ENCODE measurements around the gene SNTG2. TPM values are rescaled to one million over a fixed set of nuclear protein-coding genes. Genes with fewer than 3 reads are reported as not detected.

Gene SNTG2
- total RNA-seq, 1 donor from 2014 or later, result 0.15 TPM

DNA sequence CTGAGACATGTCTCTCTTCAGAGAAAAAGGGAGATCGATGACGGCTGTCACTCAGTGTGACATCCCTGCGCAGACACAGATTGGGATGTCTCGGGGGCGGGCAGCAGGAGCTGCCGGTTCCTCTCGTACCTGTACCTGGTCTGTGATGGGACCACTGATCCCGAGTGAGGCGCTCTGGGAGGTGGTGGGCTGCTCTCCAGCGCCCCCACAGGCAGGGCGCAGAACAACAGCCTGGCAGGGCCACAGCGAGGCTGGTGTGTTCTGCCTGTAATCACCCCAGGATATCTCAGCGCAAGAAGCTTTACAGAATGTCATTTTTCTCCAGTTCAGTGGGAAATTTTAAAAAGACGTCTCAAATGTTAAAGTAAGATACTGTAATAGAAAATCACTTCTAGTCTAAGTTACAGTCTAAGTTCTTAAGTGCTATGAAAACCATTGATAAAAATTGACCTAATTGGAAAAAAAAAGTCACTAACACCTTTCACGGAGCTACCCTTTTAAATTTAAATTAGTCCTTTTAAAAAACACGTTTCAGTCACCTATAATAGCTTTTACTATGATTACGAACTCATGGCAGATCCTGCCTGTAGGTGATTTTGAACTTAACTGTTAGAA is 189.8 kb downstream of the SNTG2 start:
- no peak for DNase-seq (ENCODE audit: low read depth)

GRCh38 chr2:1141079-1141478 is 190.4 kb downstream of the SNTG2 start:
- DNase-seq (ENCODE audit: low read depth), result no peak

- DNase-seq (ENCODE audit: low read depth), result no peak
Measured at GRCh38 chr2:1143129-1143528, 192.5 kb downstream of the SNTG2 start.

DNA sequence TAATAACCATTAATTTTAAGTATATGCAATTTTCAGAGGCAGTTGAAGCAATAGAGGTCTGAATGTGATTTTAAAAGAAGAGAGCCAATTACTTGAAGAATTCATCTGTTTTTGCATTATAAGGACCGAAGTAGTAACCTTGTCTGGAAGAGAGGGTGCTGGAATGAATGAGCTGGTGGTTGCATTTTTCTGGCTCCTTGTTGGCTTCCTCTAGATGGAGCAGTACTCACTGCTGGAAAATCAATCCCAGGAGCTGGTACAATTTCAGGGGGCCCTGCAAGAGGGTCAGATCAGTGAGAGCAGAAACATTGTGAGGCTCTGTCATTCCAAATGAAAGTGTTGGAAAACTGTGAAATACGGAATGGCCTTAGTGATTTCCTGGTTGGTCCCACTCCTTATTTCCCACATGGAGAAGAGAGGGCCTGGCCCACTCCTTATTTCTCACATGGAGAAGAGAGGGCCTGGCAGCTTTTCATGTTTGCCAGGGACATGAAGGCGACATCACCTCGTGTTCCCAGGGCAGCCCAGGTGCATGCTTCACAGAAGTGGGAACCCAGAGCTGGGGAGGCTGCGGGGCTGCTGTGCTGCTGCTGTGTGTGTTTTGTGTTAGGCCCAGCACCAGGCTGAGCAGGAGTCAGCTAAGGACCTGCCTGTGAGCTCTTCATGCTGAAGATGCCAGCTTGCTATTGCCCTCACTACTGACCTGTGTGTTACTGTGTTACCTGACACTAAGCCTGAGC is 197.4 kb downstream of the SNTG2 start:
- DNase-seq (ENCODE audit: low read depth), result no peak

DNA sequence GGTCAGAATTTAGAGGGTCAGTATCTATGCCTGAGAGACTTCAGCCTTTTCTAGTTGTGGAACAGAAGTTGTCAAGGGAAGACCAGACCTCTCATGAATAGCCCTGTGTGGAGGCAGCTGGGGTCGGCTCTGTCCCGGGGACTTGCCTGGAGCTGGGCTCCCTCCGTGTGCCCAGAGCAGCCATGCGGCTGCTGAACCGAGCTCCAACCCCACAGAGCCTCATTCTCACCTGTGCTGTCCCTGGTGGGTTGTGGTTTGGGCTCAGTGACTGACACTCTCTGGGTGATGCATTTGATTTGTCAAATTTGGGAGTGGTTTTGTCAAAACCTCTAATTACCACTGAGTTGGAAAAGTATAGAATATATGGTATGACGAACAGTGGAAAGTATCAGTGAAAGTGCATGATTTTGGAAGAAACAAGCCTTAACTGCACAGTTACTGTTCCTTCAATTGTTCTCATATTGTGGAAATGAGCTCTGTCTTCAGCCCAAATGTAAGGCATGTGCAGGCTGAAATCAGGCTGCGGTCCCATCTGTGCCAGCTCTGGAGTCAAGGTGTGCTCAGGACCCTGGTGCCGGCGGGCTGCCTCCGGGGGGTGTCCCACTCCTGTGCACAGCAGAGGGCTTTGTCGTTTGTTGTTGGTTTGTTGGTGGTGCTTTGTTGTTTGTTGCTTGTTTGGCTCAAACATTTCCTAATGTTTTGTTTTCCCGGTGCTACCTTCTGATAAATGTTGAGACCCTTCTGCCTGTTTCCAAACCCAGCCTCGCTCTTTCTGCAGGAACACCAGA is 200.3 kb downstream of the SNTG2 start:
- no peak for DNase-seq (ENCODE audit: low read depth)

- DNase-seq (ENCODE audit: low read depth), result no peak
Measured at GRCh38 chr2:1152375-1152774, 201.7 kb downstream of the SNTG2 start.

DNA sequence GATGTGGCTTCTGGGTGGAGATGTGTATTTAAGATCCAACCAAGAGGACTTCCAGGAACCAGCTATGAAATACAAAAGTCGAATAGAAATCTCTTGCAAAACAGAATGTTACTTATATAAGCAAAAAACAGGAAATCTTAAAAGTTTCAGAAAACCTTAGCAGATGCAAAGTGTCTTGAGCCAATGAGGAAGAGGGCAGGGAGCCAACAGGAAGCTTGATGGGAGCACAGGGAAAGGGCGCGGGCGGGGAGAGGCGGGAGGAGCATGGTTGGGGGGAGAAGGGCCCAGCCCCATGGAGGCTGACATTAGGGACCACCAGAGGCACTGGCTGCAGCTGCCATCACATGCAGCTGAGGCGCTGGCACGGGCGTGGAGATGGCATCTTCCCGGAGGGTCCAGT is 203.3 kb downstream of the SNTG2 start:
- no peak for DNase-seq (ENCODE audit: low read depth)

GRCh38 chr2:1154710-1155594 is 204.3 kb downstream of the SNTG2 start:
- DNase-seq (ENCODE audit: low read depth), result no peak

DNA sequence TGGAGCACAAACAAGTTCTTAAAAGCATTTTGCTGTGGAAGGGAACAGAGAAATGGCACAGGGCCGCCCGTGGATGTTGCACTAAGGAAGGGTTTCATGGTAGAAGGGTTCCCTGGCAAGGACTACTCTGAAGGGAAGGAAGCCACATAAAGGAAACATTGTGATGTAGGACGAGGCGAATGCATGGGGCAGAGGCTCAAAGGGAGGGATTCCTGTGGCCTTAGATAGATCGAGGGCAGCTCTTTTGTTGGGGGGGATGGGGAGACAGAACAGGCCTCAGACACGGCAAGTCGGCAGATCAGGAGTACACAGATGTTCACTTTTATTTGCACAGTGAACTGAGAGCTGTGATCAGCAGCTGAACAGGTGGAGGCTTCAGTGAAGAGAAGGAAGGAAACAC is 205.4 kb downstream of the SNTG2 start:
- DNase-seq (ENCODE audit: low read depth), result no peak

DNA sequence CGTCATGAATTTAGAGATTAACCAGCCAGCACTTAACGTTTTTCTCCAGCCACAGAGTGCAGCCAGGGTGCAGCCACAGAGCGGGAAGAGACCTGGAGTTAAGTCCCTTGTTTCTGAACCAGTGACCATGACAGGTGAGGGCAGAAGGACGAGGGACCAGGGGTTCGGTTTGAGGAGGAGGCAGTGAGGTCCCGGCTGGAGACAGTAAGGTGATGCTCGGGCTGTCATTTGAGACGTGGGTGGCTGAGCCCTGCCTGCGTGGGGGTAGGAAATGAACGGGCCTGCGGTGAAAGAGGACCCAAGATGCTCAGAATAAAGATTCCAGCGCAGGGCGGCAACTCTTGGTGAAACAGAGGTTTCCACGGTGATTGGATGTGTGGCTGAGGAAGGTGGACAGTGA is 205.9 kb downstream of the SNTG2 start:
- DNase-seq (ENCODE audit: low read depth), result no peak

GRCh38 chr2:1157107-1157506 is 206.5 kb downstream of the SNTG2 start:
- DNase-seq (ENCODE audit: low read depth), result no peak

- no peak for DNase-seq (ENCODE audit: low read depth)
Measured at GRCh38 chr2:1159013-1159412, 208.4 kb downstream of the SNTG2 start.

DNA sequence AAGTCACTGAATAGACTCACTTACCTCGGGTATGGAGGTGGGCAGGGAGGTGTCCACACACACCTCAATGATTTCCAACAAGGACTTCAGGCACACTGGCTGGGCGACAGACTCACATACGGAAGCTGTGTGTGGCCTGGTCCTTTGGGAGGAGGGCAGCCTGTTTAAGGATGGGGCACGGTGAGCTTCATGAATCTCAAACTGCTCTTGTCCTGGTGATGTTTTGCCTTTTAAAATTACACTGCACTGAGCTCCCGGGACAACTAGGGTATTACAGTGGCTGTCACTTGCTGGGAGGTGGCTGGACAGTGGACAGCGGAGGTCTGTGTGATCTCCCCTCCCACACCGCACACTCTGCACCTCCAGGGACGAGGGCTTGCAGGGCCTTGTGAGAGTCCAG is 211.6 kb downstream of the SNTG2 start:
- DNase-seq (ENCODE audit: low read depth), result no peak

DNA sequence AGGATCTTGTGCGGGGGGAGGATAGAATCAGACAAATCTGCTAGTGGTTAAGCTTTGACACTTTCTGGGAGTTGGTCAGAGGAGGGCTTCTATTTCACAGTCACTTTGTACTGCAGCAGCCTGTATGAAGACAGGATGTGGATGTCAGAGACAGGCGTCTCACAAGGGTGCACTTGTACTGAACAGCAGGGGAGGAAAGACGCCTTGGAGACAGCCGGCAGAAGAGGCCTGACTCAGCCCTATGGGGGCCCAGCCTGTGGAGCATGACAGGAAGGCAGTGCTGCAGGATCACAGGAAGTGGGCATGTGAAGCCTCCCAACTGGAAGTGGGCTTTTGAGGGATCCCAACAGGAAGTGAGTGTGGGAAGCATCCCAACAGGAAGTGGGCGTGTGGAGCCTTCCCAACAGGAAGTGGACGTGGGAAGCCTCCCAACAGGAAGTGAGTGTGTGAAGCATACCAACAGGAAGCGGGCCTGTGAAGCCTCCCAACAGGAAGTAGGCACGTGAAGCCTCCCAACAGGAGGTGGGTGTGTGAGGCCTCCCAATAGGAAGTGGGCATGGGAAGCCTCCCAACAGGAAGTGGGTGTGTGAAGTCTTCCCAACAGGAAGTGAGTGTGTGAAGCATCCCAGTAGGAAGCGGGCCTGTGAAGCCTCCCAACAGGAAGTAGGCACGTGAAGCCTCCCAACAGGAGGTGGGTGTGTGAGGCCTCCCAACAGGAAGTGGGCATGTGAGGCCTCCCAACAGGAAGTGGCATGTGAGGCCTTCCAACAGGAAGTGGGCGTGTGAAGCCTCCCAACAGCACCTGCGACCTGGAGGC is 212.3 kb downstream of the SNTG2 start:
- peak; percentile 36 for DNase-seq (ENCODE audit: low read depth)

DNA sequence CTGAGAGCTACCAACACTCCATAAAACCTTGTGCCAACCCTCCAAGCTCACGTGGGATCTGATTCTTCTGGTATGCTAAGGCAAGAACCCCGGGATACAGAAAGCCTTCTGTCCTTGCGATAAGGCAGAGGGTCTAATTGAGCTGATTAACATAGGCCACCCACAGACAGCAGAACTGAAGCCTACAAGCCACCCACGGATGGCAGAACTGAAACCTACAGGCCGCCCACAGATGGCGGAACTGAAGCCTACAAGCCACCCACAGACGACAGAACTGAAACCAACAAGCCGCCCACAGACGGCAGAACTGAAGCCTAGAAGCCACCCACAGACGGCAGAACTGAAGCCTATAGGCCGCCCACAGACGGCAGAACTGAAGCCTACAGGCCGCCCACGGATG is 216.3 kb downstream of the SNTG2 start:
- no peak for DNase-seq (ENCODE audit: low read depth)

GRCh38 chr2:1168846-1169245 is 218.2 kb downstream of the SNTG2 start:
- DNase-seq (ENCODE audit: low read depth), result no peak

DNA sequence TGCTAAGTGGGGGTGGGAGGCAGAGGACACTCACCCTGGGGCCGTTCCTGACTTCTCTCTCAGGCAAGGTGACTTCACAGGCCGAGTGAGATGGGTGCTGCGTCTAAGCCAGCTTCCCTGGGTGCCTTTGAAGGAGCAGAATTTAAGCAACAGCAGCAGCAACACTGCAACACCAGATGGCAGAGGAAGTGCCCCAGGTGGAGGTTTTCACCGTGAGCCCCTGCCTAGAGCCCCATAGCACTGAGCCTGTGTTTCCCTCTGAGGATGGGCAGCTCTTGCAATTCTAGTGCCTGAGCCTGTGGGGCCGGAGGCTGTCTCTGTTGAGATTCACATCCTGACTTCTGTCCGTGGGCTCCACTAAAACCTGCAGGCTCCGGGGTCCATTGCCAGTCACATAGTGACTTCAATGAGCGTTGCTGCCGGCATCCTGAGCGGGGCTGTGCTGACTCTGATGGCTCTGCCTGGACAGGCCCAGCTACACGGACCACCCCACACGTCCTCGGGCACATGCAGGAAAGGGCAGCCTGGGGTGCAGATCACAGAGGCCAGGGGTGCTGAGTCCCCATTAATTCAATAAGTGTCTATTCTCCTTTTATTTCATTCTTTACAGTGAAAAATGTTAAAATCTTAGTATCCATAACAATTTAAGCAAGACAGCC is 218.8 kb downstream of the SNTG2 start:
- DNase-seq (ENCODE audit: low read depth), result no peak

GRCh38 chr2:1170241-1170640 is 219.6 kb downstream of the SNTG2 start:
- DNase-seq (ENCODE audit: low read depth), result no peak

DNA sequence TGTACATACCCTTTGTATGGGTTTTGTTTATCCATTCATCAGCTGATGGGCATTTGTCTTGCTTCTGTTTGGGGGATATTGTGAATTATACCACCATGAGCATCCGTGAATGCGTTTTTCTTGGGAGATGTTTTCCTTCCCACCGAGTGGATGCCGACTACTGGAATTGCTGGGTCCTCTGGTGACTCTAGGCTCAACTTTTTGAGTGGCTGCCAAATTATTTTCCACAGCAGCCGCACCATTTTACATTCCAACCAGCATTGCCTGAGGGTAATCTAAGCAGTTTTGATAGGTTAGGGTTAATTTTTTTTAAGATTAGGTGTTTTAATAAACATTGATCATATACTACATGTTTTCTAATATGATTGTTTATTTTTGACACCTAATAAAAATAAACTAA is 220.1 kb downstream of the SNTG2 start:
- no peak for DNase-seq (ENCODE audit: low read depth)

DNA sequence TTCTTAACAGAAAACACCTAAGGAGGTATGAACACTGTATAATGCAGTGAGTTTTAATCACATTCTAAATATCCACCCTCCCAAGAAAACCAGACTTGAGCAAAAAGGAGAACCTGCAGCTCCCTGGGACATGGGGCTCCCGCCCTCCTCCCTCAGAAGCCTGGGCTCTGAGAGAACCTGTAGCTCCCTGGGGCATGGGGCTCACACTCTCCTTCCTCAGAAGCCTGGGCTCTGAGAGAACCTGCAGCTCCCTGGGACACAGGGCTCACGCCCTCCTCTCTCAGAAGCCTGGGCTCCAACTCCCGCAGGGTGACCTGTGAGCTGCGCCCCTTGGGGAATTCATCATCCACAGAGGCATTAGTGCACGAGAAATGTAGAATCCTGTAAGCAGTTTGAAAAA is 222.9 kb downstream of the SNTG2 start:
- no peak for DNase-seq (ENCODE audit: low read depth)

DNA sequence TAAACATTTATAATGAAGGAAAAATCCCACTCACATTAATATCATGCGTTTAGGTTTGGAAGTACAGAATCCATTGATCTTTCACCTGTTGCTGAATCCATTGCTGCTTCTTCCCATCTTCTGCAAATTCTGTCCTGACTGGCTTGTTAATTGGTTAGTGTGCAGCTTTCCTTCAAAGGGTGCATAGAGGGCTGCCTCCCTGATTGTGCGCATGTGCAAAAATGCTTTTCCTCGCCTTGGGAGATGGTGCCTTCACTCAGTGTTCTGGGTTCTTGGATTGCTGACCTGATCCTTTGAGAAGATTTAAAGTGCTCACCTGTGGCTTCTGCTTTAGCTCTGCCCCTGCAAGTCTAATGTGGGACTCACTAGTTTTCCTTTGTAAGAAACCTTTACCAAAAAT is 231.2 kb downstream of the SNTG2 start:
- DNase-seq (ENCODE audit: low read depth), result no peak
